Measurements from ENCODE around the gene CDHR3.
"Not testable (repeated sequence)": the region's sequence is repeated elsewhere in the genome, so short reads cannot be mapped to it uniquely, and the experiment has no call there.

The CDHR3 gene

GRCh38 chr7:105955651-105956466, 7.2 kb upstream of the CDHR3 start:
- intact Hi-C loops (cut with DNase I); DNase-seq: not testable (repeated sequence)

GRCh38 chr7:105958012-105958411, 5.1 kb upstream of the CDHR3 start:
- intact Hi-C loops (cut with DNase I) = no loop called here
- DNase-seq = no peak

GRCh38 chr7:105962353-105962752, 711 bp upstream of the CDHR3 start:
- no peak for DNase-seq
- intact Hi-C loops (cut with DNase I) = no loop called here

GRCh38 chr7:105971845-105972244, 8.8 kb downstream of the CDHR3 start:
- intact Hi-C loops (cut with DNase I) = no loop called here
- DNase-seq = no peak

GRCh38 chr7:105972276-105972675, 9.2 kb downstream of the CDHR3 start:
- DNase-seq = no peak
- intact Hi-C loops (cut with DNase I) = no loop called here

- intact Hi-C loops (cut with DNase I) = no loop called here
- no peak for DNase-seq
Measured at GRCh38 chr7:105974471-105974870, 11.4 kb downstream of the CDHR3 start.

- no peak for DNase-seq
- intact Hi-C loops (cut with DNase I) = no loop called here
Measured at GRCh38 chr7:105975770-105976417, 12.8 kb downstream of the CDHR3 start.

- no peak for DNase-seq
- intact Hi-C loops (cut with DNase I) = no loop called here
Measured at GRCh38 chr7:105976868-105977267, 13.8 kb downstream of the CDHR3 start.

- intact Hi-C loops (cut with DNase I) = no loop called here
- no peak for DNase-seq
Measured at GRCh38 chr7:105978035-105978434, 15.0 kb downstream of the CDHR3 start.

GRCh38 chr7:105978974-105979373, 15.9 kb downstream of the CDHR3 start:
- intact Hi-C loops (cut with DNase I) = no loop called here
- DNase-seq = no peak

- no peak for DNase-seq
- intact Hi-C loops (cut with DNase I) = no loop called here
Measured at GRCh38 chr7:105979405-105979804, 16.3 kb downstream of the CDHR3 start.

GRCh38 chr7:105980645-105981396, 17.8 kb downstream of the CDHR3 start:
- intact Hi-C loops (cut with DNase I) = no loop called here
- DNase-seq = no peak

- intact Hi-C loops (cut with DNase I) = no loop called here
- DNase-seq = no peak
Measured at GRCh38 chr7:105982388-105982787, 19.3 kb downstream of the CDHR3 start.

GRCh38 chr7:105984808-105985207, 21.7 kb downstream of the CDHR3 start:
- intact Hi-C loops (cut with DNase I); DNase-seq: not testable (repeated sequence)

- no peak for DNase-seq
- intact Hi-C loops (cut with DNase I) = no loop called here
Measured at GRCh38 chr7:105985229-105985628, 22.2 kb downstream of the CDHR3 start.

GRCh38 chr7:105985672-105986215, 22.7 kb downstream of the CDHR3 start:
- no peak for DNase-seq
- intact Hi-C loops (cut with DNase I) = no loop called here

- intact Hi-C loops (cut with DNase I) = no loop called here
- DNase-seq = no peak
Measured at GRCh38 chr7:105987046-105987445, 24.0 kb downstream of the CDHR3 start.

GRCh38 chr7:105988276-105988675, 25.2 kb downstream of the CDHR3 start:
- intact Hi-C loops (cut with DNase I) = no loop called here
- DNase-seq = no peak

- no peak for DNase-seq
- intact Hi-C loops (cut with DNase I) = no loop called here
Measured at GRCh38 chr7:105989191-105989590, 26.1 kb downstream of the CDHR3 start.

GRCh38 chr7:105989686-105990085, 26.6 kb downstream of the CDHR3 start:
- DNase-seq = peak in 33 of 42 donors; percentile 1 to 71 (median 31)
- intact Hi-C loops (cut with DNase I) = no loop called here
